Keratinocyte (primary cell): ENCODE measurements around the gene UBE2N. TPM values are rescaled to one million over a fixed set of nuclear protein-coding genes. Genes with fewer than 3 reads are reported as not detected.

Experiments
- DNase-seq: peaks from one replicate; pipeline ENCODE4 v3.0.0-alpha.2; 2011; ENCODE audit warnings: low read depth, missing footprints, low spot score
- FAIRE-seq: peaks from 2 replicates; lab custom pipeline; 2011; peaks lifted over from hg19 to GRCh38; lab: Jason Lieb, UNC
- H2AFZ ChIP-seq: 2 replicates; pipeline ENCODE4 v1.6.0; 2012; ENCODE audit warnings: low read length, control low read depth, inconsistent platforms; ENCODE audit not compliant: control insufficient read depth
- H3K27ac ChIP-seq: 2 replicates; pipeline ENCODE4 v1.5.1; 2011; ENCODE audit warnings: low read length; ENCODE audit not compliant: control insufficient read depth, insufficient read depth
- H3K27me3 ChIP-seq: 3 replicates; pipeline ENCODE4 v1.6.0; 2011; ENCODE audit warnings: low read length; ENCODE audit not compliant: control insufficient read depth, insufficient read depth; ENCODE audit errors: extremely low read depth
- H3K36me3 ChIP-seq, 2 experiments: 2 replicates in 1 of 2; 3 replicates in 1 of 2; pipeline ENCODE4 v1.5.1; 2011; ENCODE audit warnings: low read length in 2 of 2, mild to moderate bottlenecking in 1 of 2; ENCODE audit not compliant: control insufficient read depth in 2 of 2, insufficient read depth in 2 of 2; ENCODE audit errors: extremely low read depth in 1 of 2
- H3K4me1 ChIP-seq: 3 replicates; pipeline ENCODE4 v1.5.1; 2011; ENCODE audit warnings: low read length; ENCODE audit not compliant: control insufficient read depth, insufficient read depth; ENCODE audit errors: extremely low read depth
- H3K4me2 ChIP-seq: 3 replicates; pipeline ENCODE4 v1.6.0; 2011; ENCODE audit warnings: low read depth, low read length; ENCODE audit not compliant: control insufficient read depth, insufficient read depth; ENCODE audit errors: extremely low read depth
- H3K4me3 ChIP-seq, 3 experiments: fragments of 200-600 bp in 1 of 3; sonication (generic) in 1 of 3; 2 replicates in 2 of 3; 3 replicates in 1 of 3; pipeline ENCODE4 v1.5.1; 2011 to 2016; ENCODE audit warnings: low read length in 3 of 3, mild to moderate bottlenecking in 3 of 3, control low read depth in 2 of 3, inconsistent platforms in 1 of 3, low read depth in 1 of 3, mixed read lengths in 1 of 3, mixed run types in 1 of 3, moderate library complexity in 1 of 3; ENCODE audit not compliant: control insufficient read depth in 2 of 3, insufficient read depth in 2 of 3; ENCODE audit errors: extremely low read depth in 1 of 3
- H3K79me2 ChIP-seq: 2 replicates; pipeline ENCODE4 v1.6.0; 2012; ENCODE audit warnings: low read length; ENCODE audit not compliant: control insufficient read depth, insufficient read depth
- H3K9ac ChIP-seq: 3 replicates; pipeline ENCODE4 v1.6.0; 2011; ENCODE audit warnings: low read length; ENCODE audit not compliant: control insufficient read depth, insufficient read depth; ENCODE audit errors: extremely low read depth
- H3K9me1 ChIP-seq: 3 replicates; pipeline ENCODE4 v1.6.0; 2011; ENCODE audit warnings: low read length; ENCODE audit not compliant: control insufficient read depth, insufficient read depth; ENCODE audit errors: extremely low read depth
- H3K9me3 ChIP-seq: 2 replicates; pipeline ENCODE4 v1.5.1; 2012; ENCODE audit warnings: low read depth, low read length; ENCODE audit not compliant: control insufficient read depth
- H4K20me1 ChIP-seq: 3 replicates; pipeline ENCODE4 v1.6.0; 2011; ENCODE audit warnings: low read length; ENCODE audit not compliant: control insufficient read depth, insufficient read depth; ENCODE audit errors: extremely low read depth
- CTCF ChIP-seq, 3 experiments: IDR thresholded peaks in 1 of 3; conservative IDR thresholded peaks in 1 of 3; optimal IDR thresholded peaks in 1 of 3; 2 replicates in 2 of 3; 3 replicates in 1 of 3; pipeline versions ENCODE3 to v1.5.1; 2011; ENCODE audit warnings: low read length in 3 of 3, mild to moderate bottlenecking in 3 of 3, moderate library complexity in 2 of 3, control low read depth in 1 of 3, inconsistent platforms in 1 of 3; ENCODE audit not compliant: insufficient read depth in 2 of 3; ENCODE audit errors: extremely low read depth in 1 of 3
- EZH2 ChIP-seq: IDR thresholded peaks from one replicate; pipeline ENCODE4 v1.6.1; 2012; ENCODE audit warnings: inconsistent platforms, mild to moderate bottlenecking, low read length, moderate library complexity
- dilution Hi-C: fragments of 300-500 bp; cut with MboI; formaldehyde crosslinking; loops from one replicate; pipeline ENCODE4 v1.7.0; 2020; ENCODE audit warnings: low sequenced_read_pairs; ENCODE audit not compliant: extremely low pct_ligation_motif_present
- polyA plus RNA-seq, 5 experiments: library from polyadenylated mRNA; depleted of rRNA in 3 of 5; stranded (reverse) in 3 of 5; stranded (forward) in 1 of 5; unstranded in 1 of 5; fragments of >200 nt; gene quantifications; 1 replicate in 1 of 5; 2 replicates in 3 of 5; 3 replicates in 1 of 5; pipeline versions ENCODE4 v1.2.1 to v1.2.3, GENCODE V29; 2011 to 2012; ENCODE audit warnings: missing spikeins in 2 of 5, low read depth in 1 of 5, low replicate concordance in 1 of 5

The UBE2N gene
- polyA plus RNA-seq, 1 donor (not counting 4 experiments of a cell fraction or from before 2014, with no cell fraction given): 218 TPM

- Histone ChIP-seq H3K27ac (no peak overlapping the region), H3K27me3 (no peaks in the 10 kb centered on the region), H3K9me1 (no peaks in the 10 kb centered on the region), H3K4me2 (no peak overlapping the region), H3K4me3 (no peak overlapping the region), H3K9me3 (no peaks in the 10 kb centered on the region), H3K79me2 (no peaks in the 10 kb centered on the region), H3K9ac (no peak overlapping the region), H4K20me1 (no peaks in the 10 kb centered on the region), H3K36me3 (no peaks in the 10 kb centered on the region), H3K4me1 (no peaks in the 10 kb centered on the region), H2AFZ (no peak overlapping the region)
- FAIRE-seq (no peak), DNase-seq (no peak)
- TF ChIP-seq EZH2: no peak
- TF ChIP-seq CTCF (optimal IDR thresholded peaks at IDR 0.05 in 1 of 3, IDR thresholded peaks at IDR 0.05 in 1 of 3, conservative IDR thresholded peaks at IDR 0.05 in 1 of 3; ENCODE audit: extremely low read depth in 1 of 3, insufficient read depth in 2 of 3, low read length in 3 of 3): no peak
- dilution Hi-C loops: no loop called here
Measured at GRCh38 chr12:93368766-93369165, 73.0 kb downstream of the UBE2N start.

GRCh38 chr12:93366422-93366821, 75.3 kb downstream of the UBE2N start:
- Histone ChIP-seq H3K79me2 (no peaks in the 10 kb centered on the region), H3K27ac (no peak overlapping the region), H3K4me1 (no peaks in the 10 kb centered on the region), H3K9me1 (no peaks in the 10 kb centered on the region), H3K27me3 (no peaks in the 10 kb centered on the region), H4K20me1 (no peaks in the 10 kb centered on the region), H2AFZ (no peak overlapping the region), H3K36me3 (no peaks in the 10 kb centered on the region), H3K9ac (no peak overlapping the region), H3K9me3 (no peaks in the 10 kb centered on the region), H3K4me2 (no peak overlapping the region), H3K4me3 (no peak overlapping the region)
- DNase-seq (no peak), FAIRE-seq (no peak)
- dilution Hi-C loops: no loop called here
- no peak for TF ChIP-seq EZH2
- TF ChIP-seq CTCF (optimal IDR thresholded peaks at IDR 0.05 in 1 of 3, IDR thresholded peaks at IDR 0.05 in 1 of 3, conservative IDR thresholded peaks at IDR 0.05 in 1 of 3; ENCODE audit: extremely low read depth in 1 of 3, insufficient read depth in 2 of 3, low read length in 3 of 3): no peak
